Measurements from ENCODE around the gene PTPRT.
"Not testable (repeated sequence)": the region's sequence is repeated elsewhere in the genome, so short reads cannot be mapped to it uniquely, and the experiment has no call there.

The PTPRT gene

GRCh38 chr20:42214074-42214473, 975.6 kb downstream of the PTPRT start:
- intact Hi-C loops (cut with micrococcal nuclease), result no loop called here
- H3K36me3 Mint-ChIP-seq (ENCODE audit: low read depth), result no peaks in the 10 kb centered on the region
- peaks cover 3% of the 10 kb centered on the region for H3K9me3 Mint-ChIP-seq
- H3K27me3 Mint-ChIP-seq, result no peaks in the 10 kb centered on the region
- no peaks in the 10 kb centered on the region for H3K4me1 Mint-ChIP-seq (ENCODE audit: low read depth)
- H3K4me3 Mint-ChIP-seq, result no peak overlapping the region
- H3K27ac Mint-ChIP-seq, result no peak overlapping the region

GRCh38 chr20:42212391-42212790, 977.3 kb downstream of the PTPRT start:
- H3K36me3 Mint-ChIP-seq (ENCODE audit: low read depth), result no peaks in the 10 kb centered on the region
- no peak overlapping the region for H3K4me3 Mint-ChIP-seq
- no peak overlapping the region for H3K27ac Mint-ChIP-seq
- intact Hi-C loops (cut with micrococcal nuclease), result no loop called here
- H3K27me3 Mint-ChIP-seq, result no peaks in the 10 kb centered on the region
- peaks cover 8% of the 10 kb centered on the region for H3K9me3 Mint-ChIP-seq
- no peaks in the 10 kb centered on the region for H3K4me1 Mint-ChIP-seq (ENCODE audit: low read depth)

- H3K4me1 Mint-ChIP-seq (ENCODE audit: low read depth); H3K9me3 Mint-ChIP-seq; H3K27me3 Mint-ChIP-seq; H3K4me3 Mint-ChIP-seq; H3K36me3 Mint-ChIP-seq (ENCODE audit: low read depth); H3K27ac Mint-ChIP-seq: not testable (repeated sequence)
- intact Hi-C loops (cut with micrococcal nuclease), result loop anchor here (10.0 kb wide), 1 partner anchor 468 kb away; no protein-coding TSS in a partner anchor
Measured at GRCh38 chr20:42206557-42206956, 983.1 kb downstream of the PTPRT start.

GRCh38 chr20:42204109-42204660, 985.5 kb downstream of the PTPRT start:
- Mint-ChIP-seq H3K9me3 (peaks cover 6% of the 10 kb centered on the region), H3K4me1 (ENCODE audit: low read depth) (no peaks in the 10 kb centered on the region), H3K27ac (no peak overlapping the region), H3K36me3 (ENCODE audit: low read depth) (no peaks in the 10 kb centered on the region), H3K4me3 (no peak overlapping the region), H3K27me3 (no peaks in the 10 kb centered on the region)
- intact Hi-C loops (cut with micrococcal nuclease), result loop anchor here (10.0 kb wide), 1 partner anchor 471 kb away; no protein-coding TSS in a partner anchor

GRCh38 chr20:42197599-42197998, 992.1 kb downstream of the PTPRT start:
- Mint-ChIP-seq H3K4me1 (ENCODE audit: low read depth) (no peaks in the 10 kb centered on the region), H3K36me3 (ENCODE audit: low read depth) (no peaks in the 10 kb centered on the region), H3K9me3 (no peaks in the 10 kb centered on the region), H3K4me3 (no peak overlapping the region), H3K27me3 (no peaks in the 10 kb centered on the region), H3K27ac (no peak overlapping the region)
- intact Hi-C loops (cut with micrococcal nuclease), result loop anchor here (10.0 kb wide), 1 partner anchor 337 kb away; no protein-coding TSS in a partner anchor

- Mint-ChIP-seq H3K9me3 (no peaks in the 10 kb centered on the region), H3K4me3 (no peak overlapping the region), H3K27ac (no peak overlapping the region), H3K27me3 (no peaks in the 10 kb centered on the region), H3K36me3 (ENCODE audit: low read depth) (no peaks in the 10 kb centered on the region), H3K4me1 (ENCODE audit: low read depth) (no peaks in the 10 kb centered on the region)
- intact Hi-C loops (cut with micrococcal nuclease), result loop anchor here (10.0 kb wide), 1 partner anchor 342 kb away; no protein-coding TSS in a partner anchor
Measured at GRCh38 chr20:42193119-42193518, 996.6 kb downstream of the PTPRT start.

GRCh38 chr20:42192321-42192720, 997.4 kb downstream of the PTPRT start:
- Mint-ChIP-seq H3K9me3 (no peaks in the 10 kb centered on the region), H3K36me3 (ENCODE audit: low read depth) (no peaks in the 10 kb centered on the region), H3K27ac (no peak overlapping the region), H3K27me3 (no peaks in the 10 kb centered on the region), H3K4me1 (ENCODE audit: low read depth) (no peaks in the 10 kb centered on the region), H3K4me3 (no peak overlapping the region)
- intact Hi-C loops (cut with micrococcal nuclease), result loop anchor here (10.0 kb wide), 1 partner anchor 342 kb away; no protein-coding TSS in a partner anchor

- H3K27me3 Mint-ChIP-seq, result no peaks in the 10 kb centered on the region
- no peak overlapping the region for H3K27ac Mint-ChIP-seq
- no peaks in the 10 kb centered on the region for H3K9me3 Mint-ChIP-seq
- no peaks in the 10 kb centered on the region for H3K4me1 Mint-ChIP-seq (ENCODE audit: low read depth)
- intact Hi-C loops (cut with micrococcal nuclease), result loop anchor here (10.0 kb wide), 1 partner anchor 344 kb away; no protein-coding TSS in a partner anchor
- H3K4me3 Mint-ChIP-seq, result no peak overlapping the region
- no peaks in the 10 kb centered on the region for H3K36me3 Mint-ChIP-seq (ENCODE audit: low read depth)
Measured at GRCh38 chr20:42191140-42191860, 998.4 kb downstream of the PTPRT start.

- Mint-ChIP-seq H3K27me3 (no peaks in the 10 kb centered on the region), H3K9me3 (no peaks in the 10 kb centered on the region), H3K4me3 (no peak overlapping the region), H3K4me1 (ENCODE audit: low read depth) (no peaks in the 10 kb centered on the region), H3K36me3 (ENCODE audit: low read depth) (no peaks in the 10 kb centered on the region), H3K27ac (no peak overlapping the region)
- intact Hi-C loops (cut with micrococcal nuclease), result loop anchor here (10.0 kb wide), 1 partner anchor 345 kb away; no protein-coding TSS in a partner anchor
Measured at GRCh38 chr20:42190084-42190483, 999.6 kb downstream of the PTPRT start.

GRCh38 chr20:42186337-42186736, 1003.4 kb downstream of the PTPRT start:
- Mint-ChIP-seq H3K36me3 (ENCODE audit: low read depth) (no peaks in the 10 kb centered on the region), H3K9me3 (peaks cover 6% of the 10 kb centered on the region), H3K27me3 (no peaks in the 10 kb centered on the region), H3K4me3 (no peak overlapping the region), H3K4me1 (ENCODE audit: low read depth) (no peaks in the 10 kb centered on the region), H3K27ac (no peak overlapping the region)
- intact Hi-C loops (cut with micrococcal nuclease), result no loop called here

- peaks cover 6% of the 10 kb centered on the region for H3K9me3 Mint-ChIP-seq
- H3K4me1 Mint-ChIP-seq (ENCODE audit: low read depth), result no peaks in the 10 kb centered on the region
- intact Hi-C loops (cut with micrococcal nuclease), result no loop called here
- H3K27me3 Mint-ChIP-seq, result no peaks in the 10 kb centered on the region
- no peak overlapping the region for H3K27ac Mint-ChIP-seq
- H3K4me3 Mint-ChIP-seq, result no peak overlapping the region
- H3K36me3 Mint-ChIP-seq (ENCODE audit: low read depth), result no peaks in the 10 kb centered on the region
Measured at GRCh38 chr20:42183147-42183546, 1006.6 kb downstream of the PTPRT start.

GRCh38 chr20:42181064-42181463, 1008.6 kb downstream of the PTPRT start:
- Mint-ChIP-seq H3K4me1 (ENCODE audit: low read depth) (no peaks in the 10 kb centered on the region), H3K4me3 (no peak overlapping the region), H3K9me3 (peaks cover 6% of the 10 kb centered on the region), H3K27me3 (no peaks in the 10 kb centered on the region), H3K27ac (no peak overlapping the region), H3K36me3 (ENCODE audit: low read depth) (no peaks in the 10 kb centered on the region)
- intact Hi-C loops (cut with micrococcal nuclease), result no loop called here

GRCh38 chr20:42179768-42180167, 1009.9 kb downstream of the PTPRT start:
- no peak overlapping the region for H3K4me3 Mint-ChIP-seq
- H3K4me1 Mint-ChIP-seq (ENCODE audit: low read depth), result no peaks in the 10 kb centered on the region
- no peak overlapping the region for H3K27ac Mint-ChIP-seq
- intact Hi-C loops (cut with micrococcal nuclease), result no loop called here
- H3K36me3 Mint-ChIP-seq (ENCODE audit: low read depth), result no peaks in the 10 kb centered on the region
- no peaks in the 10 kb centered on the region for H3K27me3 Mint-ChIP-seq
- H3K9me3 Mint-ChIP-seq, result peaks cover 4% of the 10 kb centered on the region

- no peaks in the 10 kb centered on the region for H3K9me3 Mint-ChIP-seq
- no peak overlapping the region for H3K4me3 Mint-ChIP-seq
- intact Hi-C loops (cut with micrococcal nuclease), result no loop called here
- no peaks in the 10 kb centered on the region for H3K4me1 Mint-ChIP-seq (ENCODE audit: low read depth)
- H3K27me3 Mint-ChIP-seq, result no peaks in the 10 kb centered on the region
- no peak overlapping the region for H3K27ac Mint-ChIP-seq
- H3K36me3 Mint-ChIP-seq (ENCODE audit: low read depth), result no peaks in the 10 kb centered on the region
Measured at GRCh38 chr20:42173440-42173839, 1016.3 kb downstream of the PTPRT start.

Data from dendritic cell treated with granulocyte-macrophage colony-stimulating factor and Interleukin-4, amounts not matched to agents 40 ng/mL and 50 ng/mL, for 4 days (primary cell).